ENCODE results near the gene STK10. TPM values are rescaled to one million over a fixed set of nuclear protein-coding genes. Genes with fewer than 3 reads are reported as not detected.

The STK10 gene
- total and polyA plus RNA-seq, 2 experiments from 2014 or later, result 21.2 to 28.9 TPM

GRCh38 chr5:172187118-172188032 lies 649 bp downstream of the STK10 start:
- Histone ChIP-seq H3K4me1 (ENCODE audit: insufficient read depth) (peaks cover 14% of the 10 kb centered on the region), H3K27me3 (replicated peaks; ENCODE audit: insufficient read depth) (no peaks in the 10 kb centered on the region), H3K36me3 (ENCODE audit: low read depth) (no peaks in the 10 kb centered on the region), H2AFZ (peak overlapping the region; percentile 73), H3K4me2 (ENCODE audit: unreplicated experiment) (peak overlapping the region; percentile 97), H3K9me3 (ENCODE audit: low read depth) (no peaks in the 10 kb centered on the region), H3K27ac (peak overlapping the region; percentile 85), H3F3A (ENCODE audit: insufficient read depth) (peaks cover 10% of the 10 kb centered on the region), H3K9ac (peak overlapping the region; percentile 91), H4K20me1 (ENCODE audit: insufficient read depth) (no peaks in the 10 kb centered on the region; the same call in 1 of the 2 replicates), H3K9me2 (ENCODE audit: insufficient read depth) (no peaks in the 10 kb centered on the region), H3K4me3 (peak overlapping the region; percentile 98), H3K79me2 (ENCODE audit: insufficient read depth) (peaks cover 50% of the 10 kb centered on the region)
- no peak for TF ChIP-seq EZH2 (IDR thresholded peaks at IDR 0.05; ENCODE audit: insufficient read depth, poor library complexity, severe bottlenecking)
- TF ChIP-seq EZH2phosphoT487 (IDR thresholded peaks at IDR 0.05; ENCODE audit: insufficient read depth, low read depth), result no peak
- 0 to 1% methylated on average over 44 to 66 of the region's 66 CpGs for whole genome bisulfite sequencing, 2 experiments (ENCODE audit: low coverage in 1 of 2, low lambda C conversion rate in 2 of 2, missing lambda C conversion rate in 2 of 2)
- peak; percentile 91 for DNase-seq
- in situ Hi-C loops (cut with MboI), result no loop called here

GRCh38 chr5:172186114-172186695 lies 1.8 kb downstream of the STK10 start:
- H3K9me2 ChIP-seq (ENCODE audit: insufficient read depth), result no peaks in the 10 kb centered on the region
- H4K20me1 ChIP-seq (ENCODE audit: insufficient read depth), result no peaks in the 10 kb centered on the region; the same call in 1 of the 2 replicates
- no peaks in the 10 kb centered on the region for H3K9me3 ChIP-seq (ENCODE audit: low read depth)
- H3F3A ChIP-seq (ENCODE audit: insufficient read depth), result peaks cover 10% of the 10 kb centered on the region
- 85 to 87% methylated on average over 13 of the region's 13 CpGs for WGBS, 2 experiments (ENCODE audit: low coverage in 1 of 2, low lambda C conversion rate in 2 of 2, missing lambda C conversion rate in 2 of 2)
- H2AFZ ChIP-seq, result no peak overlapping the region
- H3K27ac ChIP-seq, result peak overlapping the region; percentile 85
- no peak for DNase-seq
- no peak for TF ChIP-seq EZH2phosphoT487 (IDR thresholded peaks at IDR 0.05; ENCODE audit: insufficient read depth, low read depth)
- no peak for TF ChIP-seq EZH2 (IDR thresholded peaks at IDR 0.05; ENCODE audit: insufficient read depth, poor library complexity, severe bottlenecking)
- H3K4me1 ChIP-seq (ENCODE audit: insufficient read depth), result peaks cover 14% of the 10 kb centered on the region
- H3K27me3 ChIP-seq (replicated peaks; ENCODE audit: insufficient read depth), result no peaks in the 10 kb centered on the region
- H3K79me2 ChIP-seq (ENCODE audit: insufficient read depth), result peaks cover 61% of the 10 kb centered on the region
- H3K36me3 ChIP-seq (ENCODE audit: low read depth), result no peaks in the 10 kb centered on the region
- in situ Hi-C loops (cut with MboI), result no loop called here
- H3K4me3 ChIP-seq, result peak overlapping the region; percentile 98
- peak overlapping the region; percentile 97 for H3K4me2 ChIP-seq (ENCODE audit: unreplicated experiment)
- peak overlapping the region; percentile 91 for H3K9ac ChIP-seq

GRCh38 chr5:172185096-172185461 lies 2.9 kb downstream of the STK10 start:
- H3K79me2 ChIP-seq (ENCODE audit: insufficient read depth), result peaks cover 73% of the 10 kb centered on the region
- H3K4me1 ChIP-seq (ENCODE audit: insufficient read depth), result peaks cover 14% of the 10 kb centered on the region
- no peaks in the 10 kb centered on the region for H3K9me3 ChIP-seq (ENCODE audit: low read depth)
- no peak for DNase-seq
- no peak overlapping the region for H3K9ac ChIP-seq
- WGBS, 2 experiments (ENCODE audit: low coverage in 1 of 2, low lambda C conversion rate in 2 of 2, missing lambda C conversion rate in 2 of 2), result 92 to 94% methylated on average over 10 of the region's 10 CpGs
- H3K4me2 ChIP-seq (ENCODE audit: unreplicated experiment), result no peak overlapping the region
- no peaks in the 10 kb centered on the region for H3K9me2 ChIP-seq (ENCODE audit: insufficient read depth)
- in situ Hi-C loops (cut with MboI), result no loop called here
- no peak overlapping the region for H3K4me3 ChIP-seq
- H3K27ac ChIP-seq, result no peak overlapping the region
- no peaks in the 10 kb centered on the region; the same call in 1 of the 2 replicates for H4K20me1 ChIP-seq (ENCODE audit: insufficient read depth)
- no peak for TF ChIP-seq EZH2 (IDR thresholded peaks at IDR 0.05; ENCODE audit: insufficient read depth, poor library complexity, severe bottlenecking)
- H3K36me3 ChIP-seq (ENCODE audit: low read depth), result no peaks in the 10 kb centered on the region
- no peak overlapping the region for H2AFZ ChIP-seq
- no peaks in the 10 kb centered on the region for H3K27me3 ChIP-seq (replicated peaks; ENCODE audit: insufficient read depth)
- peaks cover 10% of the 10 kb centered on the region for H3F3A ChIP-seq (ENCODE audit: insufficient read depth)

- Histone ChIP-seq H3K4me3 (no peak overlapping the region), H3K9ac (no peak overlapping the region), H3K4me2 (ENCODE audit: unreplicated experiment) (no peak overlapping the region), H3F3A (ENCODE audit: insufficient read depth) (peaks cover 10% of the 10 kb centered on the region), H3K4me1 (ENCODE audit: insufficient read depth) (peaks cover 14% of the 10 kb centered on the region), H3K9me3 (ENCODE audit: low read depth) (no peaks in the 10 kb centered on the region), H2AFZ (no peak overlapping the region), H3K9me2 (ENCODE audit: insufficient read depth) (no peaks in the 10 kb centered on the region), H3K27ac (no peak overlapping the region), H3K27me3 (replicated peaks; ENCODE audit: insufficient read depth) (no peaks in the 10 kb centered on the region), H4K20me1 (ENCODE audit: insufficient read depth) (no peaks in the 10 kb centered on the region; the same call in 1 of the 2 replicates), H3K79me2 (ENCODE audit: insufficient read depth) (peaks cover 85% of the 10 kb centered on the region), H3K36me3 (ENCODE audit: low read depth) (no peaks in the 10 kb centered on the region)
- WGBS, 2 experiments (ENCODE audit: low coverage in 1 of 2, low lambda C conversion rate in 2 of 2, missing lambda C conversion rate in 2 of 2), result 97 to 98% methylated on average over 4 of the region's 4 CpGs
- in situ Hi-C loops (cut with MboI), result no loop called here
- TF ChIP-seq EZH2phosphoT487 (IDR thresholded peaks at IDR 0.05; ENCODE audit: insufficient read depth, low read depth), result no peak
- no peak for TF ChIP-seq EZH2 (IDR thresholded peaks at IDR 0.05; ENCODE audit: insufficient read depth, poor library complexity, severe bottlenecking)
- no peak for DNase-seq
These were observed 4.1 kb downstream of the STK10 start for GRCh38 chr5:172183881-172184280.
